ENCODE data around the gene GDI1. TPM values are rescaled to one million over a fixed set of nuclear protein-coding genes. Genes with fewer than 3 reads are reported as not detected.

The GDI1 gene
- total and polyA plus RNA-seq, 9 of the 15 experiments (the other 6 are each of a cell fraction or from before 2014, with no cell fraction given): 0.97 to 82.6 (median 37.5) TPM

DNA sequence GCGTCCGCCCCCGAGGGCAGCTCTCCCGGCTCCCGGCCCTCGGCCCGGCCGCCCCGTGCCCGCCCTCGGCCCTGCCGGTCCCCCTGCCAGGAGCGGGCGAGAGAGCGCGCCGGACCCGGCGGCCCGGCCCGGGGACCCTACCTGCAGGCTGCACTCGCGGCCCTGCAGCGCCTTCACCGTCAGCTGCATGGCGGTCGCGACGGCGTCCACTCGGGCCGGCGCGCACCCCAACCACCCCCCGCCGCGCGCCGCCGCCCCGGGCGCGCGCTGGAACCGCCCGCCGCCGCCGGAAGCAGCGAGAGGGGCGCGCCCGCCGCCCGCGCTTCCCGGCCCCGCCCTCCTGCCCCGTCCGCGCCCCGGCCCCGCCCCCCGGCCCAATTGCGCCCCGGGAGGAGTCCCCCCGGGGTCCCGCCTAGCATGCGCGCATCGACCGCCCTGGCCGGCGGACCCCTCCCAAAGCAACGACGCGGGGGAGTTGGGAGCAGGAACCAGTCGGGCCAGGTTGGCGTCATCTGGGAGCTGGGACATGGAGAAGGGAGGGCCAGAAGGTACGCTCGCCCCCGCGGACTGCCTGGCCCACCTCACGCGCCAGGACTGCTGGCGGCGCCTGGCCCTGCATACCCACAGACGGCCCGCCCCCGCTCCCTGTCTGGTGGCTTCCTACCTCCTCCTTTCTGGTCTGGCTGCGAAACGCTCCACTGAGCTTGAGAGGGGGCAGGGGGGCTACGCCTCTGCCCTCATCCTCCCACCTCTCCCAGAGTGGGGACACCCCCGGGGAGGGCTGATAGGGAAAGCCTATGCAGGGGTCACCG lies 49.6 kb downstream of the GDI1 start, which contains the start of gene UBL4A (continued):
- TF ChIP-seq ASH1L (IDR thresholded peaks at IDR 0.05; ENCODE audit: borderline replicate concordance, low read depth, partially characterized antibody) (no peak), ZNF263 (CRISPR knock-in tag; IDR thresholded peaks at IDR 0.05; ENCODE audit: borderline replicate concordance) (no peak), ZNF282 (CRISPR knock-in tag; IDR thresholded peaks at IDR 0.05) (no peak), SIN3A (IDR thresholded peaks at IDR 0.05; ENCODE audit: borderline replicate concordance in 2 of 2, control insufficient read depth in 1 of 2, low read depth in 2 of 2, low read length in 2 of 2) (0 out of 4 replicates have a peak, but pooled peaks of 1 of the 2 experiments have one; percentile 48), DPF2 (IDR thresholded peaks at IDR 0.05) (no peak), ZNF445 (CRISPR knock-in tag; IDR thresholded peaks at IDR 0.05; ENCODE audit: low read depth) (no peak), ZNF253 (CRISPR knock-in tag; conservative IDR thresholded peaks at IDR 0.05) (no peak), CC2D1A (IDR thresholded peaks at IDR 0.05) (no peak), KDM2B (CRISPR knock-in tag; IDR thresholded peaks at IDR 0.05) (no peak), HDAC1 (IDR thresholded peaks at IDR 0.05) (no peak), POLR2AphosphoS5 (IDR thresholded peaks at IDR 0.05; ENCODE audit: control insufficient read depth, insufficient read depth, low read depth, low read length) (no peak)
- TF ChIP-seq, protein P1, sequence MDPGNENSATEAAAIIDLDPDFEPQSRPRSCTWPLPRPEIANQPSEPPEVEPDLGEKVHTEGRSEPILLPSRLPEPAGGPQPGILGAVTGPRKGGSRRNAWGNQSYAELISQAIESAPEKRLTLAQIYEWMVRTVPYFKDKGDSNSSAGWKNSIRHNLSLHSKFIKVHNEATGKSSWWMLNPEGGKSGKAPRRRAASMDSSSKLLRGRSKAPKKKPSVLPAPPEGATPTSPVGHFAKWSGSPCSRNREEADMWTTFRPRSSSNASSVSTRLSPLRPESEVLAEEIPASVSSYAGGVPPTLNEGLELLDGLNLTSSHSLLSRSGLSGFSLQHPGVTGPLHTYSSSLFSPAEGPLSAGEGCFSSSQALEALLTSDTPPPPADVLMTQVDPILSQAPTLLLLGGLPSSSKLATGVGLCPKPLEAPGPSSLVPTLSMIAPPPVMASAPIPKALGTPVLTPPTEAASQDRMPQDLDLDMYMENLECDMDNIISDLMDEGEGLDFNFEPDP (CRISPR knock-in tag; IDR thresholded peaks at IDR 0.05): no peak
- TF ChIP-seq, protein P2, sequence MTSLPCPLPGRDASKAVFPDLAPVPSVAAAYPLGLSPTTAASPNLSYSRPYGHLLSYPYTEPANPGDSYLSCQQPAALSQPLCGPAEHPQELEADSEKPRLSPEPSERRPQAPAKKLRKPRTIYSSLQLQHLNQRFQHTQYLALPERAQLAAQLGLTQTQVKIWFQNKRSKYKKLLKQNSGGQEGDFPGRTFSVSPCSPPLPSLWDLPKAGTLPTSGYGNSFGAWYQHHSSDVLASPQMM (CRISPR knock-in tag; IDR thresholded peaks at IDR 0.05): no peak
- TF ChIP-seq, protein P3, sequence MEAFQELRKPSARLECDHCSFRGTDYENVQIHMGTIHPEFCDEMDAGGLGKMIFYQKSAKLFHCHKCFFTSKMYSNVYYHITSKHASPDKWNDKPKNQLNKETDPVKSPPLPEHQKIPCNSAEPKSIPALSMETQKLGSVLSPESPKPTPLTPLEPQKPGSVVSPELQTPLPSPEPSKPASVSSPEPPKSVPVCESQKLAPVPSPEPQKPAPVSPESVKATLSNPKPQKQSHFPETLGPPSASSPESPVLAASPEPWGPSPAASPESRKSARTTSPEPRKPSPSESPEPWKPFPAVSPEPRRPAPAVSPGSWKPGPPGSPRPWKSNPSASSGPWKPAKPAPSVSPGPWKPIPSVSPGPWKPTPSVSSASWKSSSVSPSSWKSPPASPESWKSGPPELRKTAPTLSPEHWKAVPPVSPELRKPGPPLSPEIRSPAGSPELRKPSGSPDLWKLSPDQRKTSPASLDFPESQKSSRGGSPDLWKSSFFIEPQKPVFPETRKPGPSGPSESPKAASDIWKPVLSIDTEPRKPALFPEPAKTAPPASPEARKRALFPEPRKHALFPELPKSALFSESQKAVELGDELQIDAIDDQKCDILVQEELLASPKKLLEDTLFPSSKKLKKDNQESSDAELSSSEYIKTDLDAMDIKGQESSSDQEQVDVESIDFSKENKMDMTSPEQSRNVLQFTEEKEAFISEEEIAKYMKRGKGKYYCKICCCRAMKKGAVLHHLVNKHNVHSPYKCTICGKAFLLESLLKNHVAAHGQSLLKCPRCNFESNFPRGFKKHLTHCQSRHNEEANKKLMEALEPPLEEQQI (IDR thresholded peaks at IDR 0.05): no peak
